LHCN-M2 (cell line): ENCODE data around the gene HES4. TPM values are rescaled to one million over a fixed set of nuclear protein-coding genes. Genes with fewer than 3 reads are reported as not detected.

Experiments used
- DNase-seq: peaks from one replicate; pipeline ENCODE4 v3.0.0-alpha.2; 2012; ENCODE audit warnings: low read depth
- total RNA-seq: library from RNA; depleted of rRNA; stranded (reverse); fragments of >200 nt; gene quantifications from 2 replicates; pipeline ENCODE4 v1.2.3, GENCODE V29; 2014; rRNA removed

The HES4 gene
- total RNA-seq, 1 experiment from 2014 or later: 2.9 TPM

DNA sequence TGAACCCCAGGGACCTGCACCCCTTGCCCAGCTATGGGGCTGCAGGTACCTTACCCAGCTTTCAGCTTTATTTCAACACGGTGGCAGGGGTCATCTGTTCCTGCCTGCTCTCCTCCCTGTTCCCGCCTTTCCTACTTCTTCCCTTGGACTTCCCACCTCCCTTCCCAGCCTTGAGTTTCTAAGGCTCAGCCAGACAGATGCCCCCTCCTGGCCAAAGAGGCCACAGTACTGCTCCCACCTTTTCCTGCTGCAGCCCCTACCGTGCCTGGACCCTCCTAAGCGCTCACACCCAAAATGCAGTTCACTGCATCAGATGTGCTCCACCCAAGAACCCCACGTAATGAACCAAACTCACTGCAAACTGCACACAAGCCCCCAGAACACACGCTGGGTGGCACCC, 48.5 kb downstream of the HES4 start:
- DNase-seq: no peak

DNA sequence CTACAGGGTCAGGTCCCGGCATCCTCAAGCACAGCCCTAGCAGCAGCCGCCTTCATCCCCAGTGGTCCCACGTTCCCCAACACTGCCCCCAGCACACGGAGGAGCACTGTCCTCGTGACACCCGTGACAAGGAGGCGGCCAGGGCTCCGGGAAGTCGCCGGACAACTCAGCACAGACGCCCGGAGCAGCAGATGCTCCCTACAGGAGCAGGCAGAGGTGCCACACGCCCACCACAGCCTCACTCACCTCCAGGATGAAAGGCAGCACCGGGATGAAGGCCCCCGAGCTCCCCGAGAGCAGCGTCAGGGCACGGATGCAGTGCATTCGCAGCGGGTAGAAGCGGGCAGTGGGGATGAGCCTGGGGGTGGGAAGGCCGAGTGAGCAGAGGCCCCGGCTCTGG, 49.0 kb downstream of the HES4 start:
- DNase-seq: no peak

DNA sequence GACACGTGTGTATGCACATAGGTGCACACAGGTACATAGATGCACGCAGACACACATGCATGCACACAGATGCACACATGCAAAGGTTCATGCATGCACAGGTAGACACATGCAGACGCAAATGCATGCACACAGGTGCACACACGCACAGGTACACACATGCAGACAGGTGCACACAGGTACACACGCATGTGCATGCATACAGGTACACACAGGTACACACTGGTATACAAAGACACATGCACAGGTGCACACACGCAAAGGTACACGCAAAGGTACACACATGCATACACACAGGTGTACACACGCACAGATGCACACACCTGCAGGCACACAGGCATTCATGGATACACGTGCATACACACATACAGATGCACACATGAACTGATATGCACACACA, 49.6 kb downstream of the HES4 start:
- DNase-seq: no peak

Other genes with a start within 250 kb of the HES4 start
- gene SAMD11, start 76.2 kb downstream of the HES4 start, total RNA-seq: 1.1 and 3.4 TPM in 2 replicates
- gene NOC2L, start 40.8 kb downstream of the HES4 start, total RNA-seq: 100 and 118 TPM in 2 replicates
- 13.7 and 22.8 TPM in 2 replicates for gene KLHL17, start 39.5 kb downstream of the HES4 start, total RNA-seq
- 0.19 and 0.40 TPM in 2 replicates for gene PLEKHN1, start 33.6 kb downstream of the HES4 start, total RNA-seq
- not detected in 2 replicates for gene PERM1, start 18.0 kb downstream of the HES4 start, total RNA-seq
- 77.6 and 161 TPM in 2 replicates for gene ISG15, start 13.4 kb upstream of the HES4 start, total RNA-seq
- 13.3 and 15.5 TPM in 2 replicates for gene AGRN, start 20.0 kb upstream of the HES4 start, total RNA-seq
- not detected in 2 replicates for gene RNF223, start 74.2 kb upstream of the HES4 start, total RNA-seq
- gene C1orf159, start 116.0 kb upstream of the HES4 start, total RNA-seq: 18.8 and 26.5 TPM in 2 replicates
- gene TTLL10, start 173.8 kb upstream of the HES4 start, total RNA-seq: not detected in 2 replicates
- gene TNFRSF18, start 206.5 kb upstream of the HES4 start, total RNA-seq: not detected in 2 replicates
- gene TNFRSF4, start 214.1 kb upstream of the HES4 start, total RNA-seq: 0.17 and 0.32 TPM in 2 replicates
- gene SDF4, start 231.9 kb upstream of the HES4 start, total RNA-seq: 142 and 150 TPM in 2 replicates
- 58.0 and 58.3 TPM in 2 replicates for gene B3GALT6, start 232.1 kb upstream of the HES4 start, total RNA-seq
- 0.57 TPM in 1 of 2 replicates, not detected in the other for gene C1QTNF12, start 246.6 kb upstream of the HES4 start, total RNA-seq